GM21526 (cell line): ENCODE data around the gene MMP15.
"Not testable (repeated sequence)": the region's sequence is repeated elsewhere in the genome, so short reads cannot be mapped to it uniquely, and the experiment has no call there.

Source experiments
- ATAC-seq: cut with Tn5 transposase; IDR thresholded peaks from one replicate; pipeline ENCODE4 v1.9.1; 2021; ENCODE audit warnings: moderate library complexity; ENCODE audit not compliant: unreplicated experiment, low FRiP score

The MMP15 gene

DNA sequence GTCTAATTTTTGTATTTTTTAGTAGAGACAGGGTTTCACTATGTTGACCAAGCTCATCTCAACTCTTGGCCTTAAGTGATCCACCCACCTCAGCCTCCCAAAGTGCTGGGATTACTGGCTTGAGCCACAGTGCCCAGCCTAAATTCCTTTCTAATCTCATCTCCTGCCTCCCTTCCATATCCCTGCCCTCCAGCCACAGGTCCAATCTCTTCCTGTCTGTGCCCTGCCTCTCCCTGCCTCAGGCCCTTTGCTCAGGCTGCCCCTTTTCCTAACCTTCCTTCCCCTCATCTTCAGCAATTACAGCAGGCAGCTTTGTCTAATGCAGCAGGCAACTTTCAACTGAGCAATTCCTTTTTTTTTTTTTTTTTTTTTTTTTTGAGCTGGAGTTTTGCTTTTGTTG, 56.8 kb downstream of the MMP15 start:
- no peak for ATAC-seq

- ATAC-seq, result no peak
Measured at GRCh38 chr16:58084635-58085034, 59.1 kb downstream of the MMP15 start.

- no peak for ATAC-seq
Measured at GRCh38 chr16:58085171-58085570, 59.6 kb downstream of the MMP15 start.

DNA sequence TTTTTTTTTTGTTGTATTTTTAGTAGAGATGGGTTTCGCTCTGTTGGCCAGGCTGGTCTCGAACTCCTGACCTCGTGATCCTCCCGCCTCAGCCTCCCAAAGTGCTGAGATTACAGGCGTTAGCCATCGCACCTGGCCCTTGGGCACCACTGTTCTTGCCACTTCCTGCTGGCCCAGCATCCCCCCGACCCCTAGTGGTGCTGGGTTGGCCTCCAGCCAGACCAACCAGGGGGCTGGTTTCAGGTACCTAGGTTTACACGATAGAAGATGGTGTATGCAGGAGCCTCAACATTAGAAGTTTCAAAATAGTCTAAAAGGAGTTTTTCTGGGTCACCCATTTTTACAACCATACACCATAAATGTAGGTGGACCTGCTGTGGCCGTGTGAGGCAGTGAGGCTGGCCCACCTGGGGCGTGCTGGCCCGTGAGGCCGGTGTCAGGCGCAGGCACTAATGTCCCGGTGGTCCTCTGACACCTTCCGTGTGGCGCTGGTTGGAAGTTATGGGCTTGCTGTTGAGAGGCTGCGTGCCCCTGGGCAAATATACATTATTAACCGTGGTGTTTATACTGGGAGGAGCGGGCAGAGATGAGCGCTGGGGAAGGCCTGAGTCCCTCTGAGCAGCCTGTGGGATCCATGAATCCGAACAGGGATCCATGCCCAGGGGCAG, 60.2 kb downstream of the MMP15 start:
- ATAC-seq, result no peak

DNA sequence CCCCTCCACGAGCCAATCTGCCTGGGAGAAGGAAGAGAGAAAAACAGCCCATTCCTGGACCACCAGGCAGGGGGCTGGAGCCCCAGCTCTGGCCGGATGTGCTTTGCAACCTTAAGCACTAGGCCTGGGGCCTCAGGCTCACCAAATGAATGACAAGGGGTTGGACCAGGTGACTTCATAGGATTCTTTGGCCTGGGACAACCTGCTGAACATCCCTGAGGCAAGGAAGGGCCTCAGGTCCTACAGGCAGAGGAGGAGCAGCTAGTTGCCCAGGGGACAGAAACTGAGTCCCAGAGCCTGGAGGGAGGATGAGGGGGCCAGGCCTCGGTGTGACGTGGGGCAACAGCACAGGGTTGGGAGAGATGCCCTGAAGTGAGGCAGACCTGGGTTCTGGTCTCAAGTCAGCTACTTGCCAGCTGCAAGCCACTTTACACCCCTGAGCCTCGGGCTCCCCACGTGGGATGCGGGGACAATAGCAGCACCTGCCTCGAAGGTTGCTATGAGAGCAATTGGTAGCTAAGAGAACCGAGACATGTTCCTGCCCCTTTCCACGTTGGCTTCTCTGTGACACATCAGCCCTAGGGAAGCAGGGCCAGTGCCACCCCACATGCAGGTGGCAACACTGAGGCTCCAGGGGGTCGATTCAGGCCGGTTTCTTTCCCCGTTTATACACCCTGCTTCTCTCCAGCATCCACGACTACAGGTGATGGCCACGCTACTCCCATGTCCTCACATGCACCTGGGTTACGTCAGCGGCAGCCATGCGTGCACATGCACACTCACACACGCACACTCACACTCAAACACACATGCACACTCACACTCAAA, 61.0 kb downstream of the MMP15 start:
- ATAC-seq, result no peak

GRCh38 chr16:58087209-58087913, 61.8 kb downstream of the MMP15 start:
- no peak for ATAC-seq

GRCh38 chr16:58088091-58088490, 62.5 kb downstream of the MMP15 start:
- ATAC-seq, result no peak

GRCh38 chr16:58090396-58090795, 64.8 kb downstream of the MMP15 start:
- ATAC-seq, result not testable (repeated sequence)

DNA sequence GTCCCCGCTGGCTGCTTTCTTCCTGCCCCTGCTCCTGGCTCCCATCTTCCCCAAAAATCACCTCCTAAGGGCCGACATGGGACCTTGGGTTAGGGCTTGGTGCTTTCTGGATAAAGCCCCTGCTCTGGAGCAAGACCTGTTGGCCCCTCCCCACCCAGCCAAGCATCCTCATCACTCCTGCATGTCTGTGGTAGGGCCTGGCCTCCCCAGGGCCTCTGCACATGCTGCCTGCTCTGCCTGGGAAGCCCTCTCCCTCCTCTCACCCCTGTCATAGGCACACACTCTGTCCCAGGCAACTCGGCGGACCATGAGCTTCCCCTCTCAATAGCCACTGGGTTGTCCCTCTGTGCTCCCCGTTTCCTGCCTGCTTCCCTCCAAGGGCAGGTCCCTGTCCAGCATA, 68.5 kb downstream of the MMP15 start:
- no peak for ATAC-seq

DNA sequence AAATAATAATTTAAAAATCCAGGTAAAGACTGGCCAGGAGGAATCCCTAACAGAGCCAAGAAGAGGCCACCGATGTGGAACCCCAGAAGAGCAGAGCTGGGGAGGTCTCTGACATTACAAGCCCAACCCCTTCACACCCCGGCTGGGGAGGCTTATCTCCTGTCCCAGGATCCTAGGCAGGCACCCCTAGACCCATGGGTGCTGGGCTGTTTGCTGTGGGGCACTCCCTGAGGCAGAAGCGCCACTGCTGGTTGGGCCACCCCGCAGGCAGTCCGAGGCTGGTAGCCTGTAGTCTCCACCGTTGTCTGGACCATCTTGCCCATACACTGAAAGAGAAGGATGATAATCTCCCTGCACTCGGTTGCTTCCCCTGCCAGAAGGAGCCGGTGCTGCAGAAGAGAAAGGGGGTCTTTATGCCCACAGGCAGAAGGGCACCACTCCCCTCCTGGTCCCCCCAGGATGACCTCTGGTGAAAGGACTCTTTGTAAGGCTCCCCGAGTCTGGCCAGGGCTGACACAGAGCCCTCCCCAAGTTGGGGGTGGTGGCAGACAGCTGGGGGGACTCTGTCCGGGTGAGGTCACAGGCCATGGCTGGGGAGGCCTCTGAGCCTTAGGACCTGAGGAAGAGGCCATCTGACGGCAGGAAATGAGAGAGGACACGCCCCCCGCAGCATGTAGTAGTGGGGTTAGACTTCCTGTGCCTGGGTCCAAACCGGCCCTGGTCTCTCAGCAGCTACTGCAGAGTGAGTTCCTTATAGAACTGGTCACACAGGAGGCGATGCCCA, 69.4 kb downstream of the MMP15 start:
- no peak for ATAC-seq

DNA sequence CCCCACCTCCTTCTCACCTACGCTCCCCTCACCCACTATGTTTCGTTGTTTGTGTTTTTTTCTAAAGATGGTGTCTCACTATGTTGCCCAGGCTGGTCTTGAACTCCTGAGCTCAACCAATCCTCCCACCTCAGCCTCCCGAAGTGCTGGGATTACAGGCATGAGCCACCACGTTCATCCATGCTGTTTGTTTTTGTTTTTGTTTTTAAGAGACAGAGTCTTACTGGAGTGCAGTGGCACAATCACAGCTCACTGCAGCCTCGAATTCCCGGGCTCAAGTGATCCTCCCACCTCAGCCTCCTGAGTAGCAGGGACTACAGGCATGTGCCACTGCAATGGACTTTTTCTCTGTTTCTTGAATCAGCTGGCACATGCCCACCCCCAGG, 70.0 kb downstream of the MMP15 start:
- ATAC-seq, result not testable (repeated sequence)

- ATAC-seq, result no peak
Measured at GRCh38 chr16:58096249-58096648, 70.7 kb downstream of the MMP15 start.
